ENCODE data around the gene CFAP300.

DNA sequence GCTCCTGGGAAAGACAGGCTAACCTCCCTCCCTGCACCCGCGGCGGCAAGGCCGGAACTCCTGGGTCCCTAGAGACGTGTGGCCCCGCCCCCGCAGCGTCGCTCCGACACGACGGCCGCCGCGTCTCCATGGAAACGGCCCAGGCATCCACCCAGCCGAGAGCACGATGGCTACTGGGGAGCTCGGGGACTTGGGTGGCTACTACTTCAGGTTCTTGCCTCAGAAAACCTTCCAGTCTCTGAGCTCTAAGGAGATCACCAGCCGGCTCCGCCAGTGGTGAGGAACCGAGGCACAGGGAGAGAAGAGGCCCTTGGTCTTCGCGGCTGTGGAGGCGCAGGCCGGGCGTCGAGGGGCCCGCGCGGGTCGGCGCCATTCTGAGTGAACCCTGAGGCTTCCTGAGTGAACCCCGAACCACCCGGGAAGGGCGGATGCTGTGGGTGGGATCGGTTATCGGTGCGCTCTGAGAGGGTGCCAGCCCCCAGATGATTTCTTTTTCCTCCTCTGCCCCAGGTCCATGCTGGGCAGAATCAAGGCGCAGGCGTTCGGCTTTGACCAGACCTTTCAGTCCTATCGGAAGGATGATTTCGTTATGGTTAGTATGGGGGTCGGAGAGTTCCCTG lies at the start of gene CFAP300:
- no peak for TF ChIP-seq CTCF (IDR thresholded peaks at IDR 0.05 in 8 of 11, conservative IDR thresholded peaks at IDR 0.05 in 3 of 11)
- TF ChIP-seq POLR2A (IDR thresholded peaks at IDR 0.05) = no peak
- TF ChIP-seq POLR2AphosphoS5 (IDR thresholded peaks at IDR 0.05) = no peak

Measured in spleen (tissue), 7 donors.